HG02798 (cell line): Measurements from ENCODE around the gene ADAT1.
A peak's percentile ranks its signal among the peaks of the same experiment; 100 is the strongest.
"Not testable (repeated sequence)": the region's sequence is repeated elsewhere in the genome, so short reads cannot be mapped to it uniquely, and the experiment has no call there.

ENCODE experiments used
- ATAC-seq: cut with Tn5 transposase; IDR thresholded peaks from one replicate; pipeline ENCODE4 v1.9.1; 2021; ENCODE audit warnings: mild to moderate bottlenecking; ENCODE audit not compliant: unreplicated experiment, poor library complexity

The ADAT1 gene

DNA sequence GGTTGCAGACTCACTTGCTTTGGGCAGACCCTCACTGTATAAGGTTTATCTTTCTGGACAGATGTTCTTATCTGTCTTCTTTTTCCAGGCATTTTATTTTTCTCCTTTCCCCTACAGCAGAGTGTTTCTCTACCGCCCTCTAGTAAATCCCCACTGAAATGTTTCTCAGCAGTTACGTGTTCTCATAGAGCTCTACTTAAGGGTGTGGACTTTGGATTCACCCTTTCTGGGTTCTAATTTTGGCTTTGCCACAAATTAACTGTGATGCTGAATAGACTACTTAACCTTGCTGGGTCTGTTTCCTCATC is 2.0 kb downstream of the ADAT1 start:
- ATAC-seq, result peak; percentile 21

GRCh38 chr16:75620326-75621169 is 2.5 kb downstream of the ADAT1 start:
- ATAC-seq, result peak; percentile 29

- ATAC-seq, result no peak
Observed at GRCh38 chr16:75618780-75619179, 4.3 kb downstream of the ADAT1 start.

DNA sequence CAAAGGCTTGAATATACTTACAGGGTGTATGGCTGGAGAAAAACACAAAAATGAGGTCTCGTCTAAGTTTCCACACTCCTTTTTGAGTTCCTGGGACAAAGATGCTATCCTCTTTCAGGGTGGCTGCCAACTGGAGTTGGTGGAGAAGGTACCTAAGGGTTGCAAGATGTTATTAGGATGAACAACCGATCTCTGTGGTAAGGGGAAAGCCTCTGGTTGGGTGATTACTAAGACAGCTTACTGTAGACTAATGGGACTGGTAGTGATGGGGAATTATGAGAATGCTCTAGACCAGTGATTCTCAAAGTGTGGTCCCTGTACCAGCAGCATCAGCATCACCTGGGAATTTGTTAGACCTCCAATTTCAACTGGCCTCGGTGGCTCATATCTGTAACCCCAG is 6.0 kb downstream of the ADAT1 start:
- ATAC-seq, result no peak

- no peak for ATAC-seq
Observed at GRCh38 chr16:75616521-75617010, 6.5 kb downstream of the ADAT1 start.

DNA sequence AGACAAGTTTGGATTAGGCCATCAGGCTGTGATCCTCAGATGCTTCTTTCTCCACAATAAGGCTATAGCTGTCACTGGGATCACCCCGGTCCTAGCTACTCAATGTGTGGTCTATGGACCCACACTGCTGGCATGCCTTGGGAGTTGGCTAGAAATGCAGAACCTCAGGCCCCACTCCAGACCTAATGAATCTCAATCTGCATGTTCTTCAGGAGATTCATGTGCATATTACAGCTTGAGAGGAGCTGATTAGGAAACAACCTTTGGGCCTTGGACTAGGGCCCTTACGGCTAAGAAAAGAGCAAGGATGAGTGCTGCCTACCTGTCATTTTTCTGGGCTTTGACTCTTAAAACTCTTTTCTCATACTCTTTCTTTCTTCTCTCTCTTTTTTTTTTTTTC is 7.5 kb downstream of the ADAT1 start:
- no peak for ATAC-seq

GRCh38 chr16:75614066-75614897 is 8.8 kb downstream of the ADAT1 start:
- ATAC-seq, result no peak

DNA sequence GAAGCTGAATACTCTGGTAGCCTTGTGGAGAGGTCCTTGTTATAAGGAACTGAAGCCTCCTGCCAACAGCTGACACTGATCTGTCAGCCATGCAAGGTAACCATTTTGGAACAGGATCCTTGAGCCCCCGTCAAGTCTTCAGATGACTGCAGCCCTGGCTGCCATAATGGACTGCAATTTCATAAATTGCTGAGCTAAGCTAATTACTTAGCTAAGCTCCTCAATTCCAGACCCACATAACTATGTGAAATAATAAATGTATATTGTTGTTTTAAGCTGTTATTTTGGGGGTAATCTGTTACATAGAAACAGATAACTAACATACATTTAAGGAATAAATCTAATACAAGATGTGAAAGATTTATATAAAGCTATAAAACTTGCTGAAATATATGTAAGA is 16.6 kb downstream of the ADAT1 start:
- ATAC-seq, result no peak

- ATAC-seq, result no peak
Observed at GRCh38 chr16:75603241-75603640, 19.8 kb downstream of the ADAT1 start.

- no peak for ATAC-seq
Observed at GRCh38 chr16:75599452-75600277, 23.4 kb downstream of the ADAT1 start.

GRCh38 chr16:75593825-75594820 is 29.0 kb downstream of the ADAT1 start:
- no peak for ATAC-seq

GRCh38 chr16:75593308-75593707 is 29.8 kb downstream of the ADAT1 start:
- ATAC-seq, result no peak

GRCh38 chr16:75591927-75592326 is 31.2 kb downstream of the ADAT1 start:
- not testable (repeated sequence) for ATAC-seq

DNA sequence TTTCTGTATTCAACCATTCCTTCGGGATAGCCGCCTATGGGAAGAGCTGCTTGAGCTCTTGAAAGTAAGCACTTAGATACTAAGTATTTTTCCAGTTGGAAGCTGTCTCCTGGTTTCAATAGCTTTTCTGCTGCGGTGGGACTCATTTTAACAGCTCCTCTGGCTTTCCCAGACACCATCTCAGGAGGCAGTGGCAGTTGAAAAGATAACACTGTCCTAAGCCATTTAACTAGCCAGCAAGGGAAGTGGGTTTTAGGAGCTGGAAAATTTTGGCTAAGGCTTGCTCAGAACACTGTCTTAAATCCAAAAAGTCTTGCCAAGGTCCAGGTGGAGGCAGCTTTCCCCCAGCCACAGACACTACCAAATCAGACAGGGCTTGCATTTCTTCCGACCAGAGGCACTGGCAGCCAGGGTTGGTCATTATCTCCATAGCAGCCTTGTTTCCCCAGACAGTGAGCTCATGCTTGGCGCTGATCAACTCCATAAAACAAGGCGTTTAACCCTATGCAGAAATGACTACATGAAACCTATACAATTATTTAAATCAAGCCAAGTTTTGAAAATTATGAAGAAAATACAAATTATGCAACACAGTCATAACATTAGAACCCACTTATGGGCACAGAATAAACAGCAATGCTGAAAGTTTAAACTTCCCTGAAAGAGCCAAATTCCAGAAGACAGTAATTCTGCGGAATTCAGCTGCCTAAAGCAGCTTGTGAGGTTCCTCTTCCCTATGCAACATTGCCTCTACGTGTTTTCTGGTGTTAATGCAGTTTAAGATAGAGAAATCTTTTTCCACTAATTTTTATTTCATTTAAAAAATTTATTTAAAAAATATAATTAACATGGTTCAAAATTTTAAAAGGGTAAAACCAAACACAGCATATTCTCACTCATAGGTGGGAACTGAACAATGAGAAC is 31.9 kb downstream of the ADAT1 start:
- no peak for ATAC-seq

- no peak for ATAC-seq
Observed at GRCh38 chr16:75589306-75589705, 33.8 kb downstream of the ADAT1 start.

- ATAC-seq, result no peak
Observed at GRCh38 chr16:75588716-75589115, 34.4 kb downstream of the ADAT1 start.

GRCh38 chr16:75584108-75584507 is 39.0 kb downstream of the ADAT1 start:
- ATAC-seq, result peak; percentile 67

DNA sequence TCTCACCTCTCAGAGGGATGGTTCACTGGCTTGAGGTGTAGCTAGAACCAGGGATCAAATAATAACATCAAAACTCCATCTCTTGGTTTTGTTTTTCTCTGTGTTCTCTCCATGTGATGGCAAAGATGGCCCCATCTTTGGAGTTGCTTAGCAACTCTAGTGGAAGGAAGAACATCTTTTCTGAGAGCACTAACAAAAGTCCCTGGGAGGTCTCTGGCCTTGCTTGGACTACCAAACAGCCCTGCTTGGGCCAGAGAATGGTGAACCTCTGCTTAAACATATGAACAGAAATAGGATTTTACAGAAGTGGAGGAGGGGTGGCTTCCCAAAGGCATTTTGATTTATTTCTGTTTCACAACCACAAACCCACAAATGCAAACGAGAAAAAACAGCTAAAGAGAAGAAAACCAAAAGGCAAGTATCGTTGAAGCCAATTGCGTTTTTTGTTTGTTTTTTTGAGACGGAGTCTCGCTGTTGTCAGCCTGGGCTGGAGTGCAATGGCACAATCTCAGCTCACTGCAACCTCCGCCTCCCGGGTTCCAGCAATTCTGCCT is 43.7 kb downstream of the ADAT1 start:
- no peak for ATAC-seq
